ENCODE measurements around the gene SLC25A29.

GRCh38 chr14:100341301-100342031, 35.2 kb upstream of the SLC25A29 start:
- TF ChIP-seq CTCF (tag by site-specific recombination; IDR thresholded peaks at IDR 0.05), result no peak
- no peak for TF ChIP-seq ZNF184 (tag by site-specific recombination; IDR thresholded peaks at IDR 0.05)
- TF ChIP-seq ZNF707 (tag by site-specific recombination; IDR thresholded peaks at IDR 0.05), result no peak
- no peak for TF ChIP-seq ZNF311 (tag by site-specific recombination; IDR thresholded peaks at IDR 0.05; ENCODE audit: borderline replicate concordance)
- TF ChIP-seq GFI1B (tag by site-specific recombination; IDR thresholded peaks at IDR 0.05), result no peak
- TF ChIP-seq ZFP3 (tag by site-specific recombination; IDR thresholded peaks at IDR 0.05; ENCODE audit: low read depth), result no peak
- no peak; the same call in 1 of the 2 replicates for TF ChIP-seq ZNF449 (tag by site-specific recombination; IDR thresholded peaks at IDR 0.05)
- no peak for TF ChIP-seq ZBTB21 (tag by site-specific recombination; IDR thresholded peaks at IDR 0.05)
- TF ChIP-seq ZNF10 (tag by site-specific recombination; IDR thresholded peaks at IDR 0.05), result no peak
- no peak for TF ChIP-seq ZNF146 (tag by site-specific recombination; IDR thresholded peaks at IDR 0.05)
- TF ChIP-seq ZNF354C (tag by site-specific recombination; IDR thresholded peaks at IDR 0.05; ENCODE audit: borderline replicate concordance, low read depth), result no peak
- TF ChIP-seq PRDM1 (tag by site-specific recombination; IDR thresholded peaks at IDR 0.05), result peak; percentile 61; the same call in 1 of the 2 replicates
